Measurements from ENCODE around the gene EFCAB6.

The EFCAB6 gene

GRCh38 chr22:43848366-43849171, 36.5 kb upstream of the EFCAB6 start:
- no peak for DNase-seq (ENCODE audit: low read depth in 2 of 3, low spot score in 2 of 3)

- DNase-seq (ENCODE audit: low read depth in 2 of 3, low spot score in 2 of 3) = no peak
Observed at GRCh38 chr22:43847376-43848289, 35.5 kb upstream of the EFCAB6 start.

GRCh38 chr22:43846966-43847365, 34.9 kb upstream of the EFCAB6 start:
- no peak for DNase-seq (ENCODE audit: low read depth in 2 of 3, low spot score in 2 of 3)

GRCh38 chr22:43845981-43846380, 33.9 kb upstream of the EFCAB6 start:
- DNase-seq (ENCODE audit: low read depth in 2 of 3, low spot score in 2 of 3) = no peak

GRCh38 chr22:43844560-43845545, 32.7 kb upstream of the EFCAB6 start:
- DNase-seq (ENCODE audit: low read depth in 2 of 3, low spot score in 2 of 3) = no peak

- DNase-seq (ENCODE audit: low read depth in 2 of 3, low spot score in 2 of 3) = no peak
Observed at GRCh38 chr22:43843783-43844530, 31.9 kb upstream of the EFCAB6 start.

GRCh38 chr22:43841742-43842141, 29.6 kb upstream of the EFCAB6 start:
- no peak for DNase-seq (ENCODE audit: low read depth in 2 of 3, low spot score in 2 of 3)

- DNase-seq (ENCODE audit: low read depth in 2 of 3, low spot score in 2 of 3) = no peak
Observed at GRCh38 chr22:43840851-43841250, 28.7 kb upstream of the EFCAB6 start.

GRCh38 chr22:43840431-43840830, 28.3 kb upstream of the EFCAB6 start:
- DNase-seq (ENCODE audit: low read depth in 2 of 3, low spot score in 2 of 3) = no peak

GRCh38 chr22:43839781-43840180, 27.7 kb upstream of the EFCAB6 start:
- DNase-seq (ENCODE audit: low read depth in 2 of 3, low spot score in 2 of 3) = no peak

- DNase-seq (ENCODE audit: low read depth in 2 of 3, low spot score in 2 of 3) = no peak
Observed at GRCh38 chr22:43838571-43839307, 26.6 kb upstream of the EFCAB6 start.

GRCh38 chr22:43838161-43838560, 26.1 kb upstream of the EFCAB6 start:
- no peak for DNase-seq (ENCODE audit: low read depth in 2 of 3, low spot score in 2 of 3)

- DNase-seq (ENCODE audit: low read depth in 2 of 3, low spot score in 2 of 3) = no peak
Observed at GRCh38 chr22:43837666-43838065, 25.6 kb upstream of the EFCAB6 start.

GRCh38 chr22:43835736-43836135, 23.6 kb upstream of the EFCAB6 start:
- DNase-seq (ENCODE audit: low read depth in 2 of 3, low spot score in 2 of 3) = no peak

GRCh38 chr22:43835166-43835565, 23.1 kb upstream of the EFCAB6 start:
- no peak for DNase-seq (ENCODE audit: low read depth in 2 of 3, low spot score in 2 of 3)

- no peak for DNase-seq (ENCODE audit: low read depth in 2 of 3, low spot score in 2 of 3)
Observed at GRCh38 chr22:43833286-43834240, 21.5 kb upstream of the EFCAB6 start.

GRCh38 chr22:43832393-43833265, 20.5 kb upstream of the EFCAB6 start:
- DNase-seq (ENCODE audit: low read depth in 2 of 3, low spot score in 2 of 3) = no peak
